GM23338 (cell line): ENCODE data around the gene OR4D6.

Experiments
- EZH2 ChIP-seq: fragments of 200-600 bp; sonication (generic); IDR thresholded peaks from one replicate; pipeline ENCODE4 v1.8.0; 2017; ENCODE audit warnings: antibody characterized with exemption, mild to moderate bottlenecking, low read depth; ENCODE audit not compliant: unreplicated experiment
- EZH2phosphoT487 ChIP-seq: fragments of 200-600 bp; sonication (generic); IDR thresholded peaks from one replicate; pipeline ENCODE4 v1.8.1; 2018; ENCODE audit warnings: antibody characterized with exemption; ENCODE audit not compliant: unreplicated experiment
- JUNB ChIP-seq: IDR thresholded peaks from one replicate; pipeline ENCODE4 v1.6.1; 2016; ENCODE audit warnings: antibody characterized with exemption; ENCODE audit not compliant: unreplicated experiment
- POLR2AphosphoS5 ChIP-seq: IDR thresholded peaks from 2 replicates; pipeline ENCODE4 v1.6.1; 2016; ENCODE audit warnings: antibody characterized with exemption, low read depth
- REST ChIP-seq: IDR thresholded peaks from one replicate; pipeline ENCODE4 v1.6.1; 2018; ENCODE audit warnings: antibody characterized with exemption; ENCODE audit not compliant: unreplicated experiment
- TF ChIP-seq, protein P1 (sequence below), 2 experiments: fragments of 200-600 bp in 1 of 2; sonication (generic) in 1 of 2; conservative IDR thresholded peaks; 2 replicates each; pipeline versions ENCODE4 v1.5.1 to v1.6.1; 2016 to 2017; ENCODE audit warnings: antibody characterized with exemption in 2 of 2, low read depth in 2 of 2, mild to moderate bottlenecking in 2 of 2, moderate library complexity in 1 of 2

DNA sequence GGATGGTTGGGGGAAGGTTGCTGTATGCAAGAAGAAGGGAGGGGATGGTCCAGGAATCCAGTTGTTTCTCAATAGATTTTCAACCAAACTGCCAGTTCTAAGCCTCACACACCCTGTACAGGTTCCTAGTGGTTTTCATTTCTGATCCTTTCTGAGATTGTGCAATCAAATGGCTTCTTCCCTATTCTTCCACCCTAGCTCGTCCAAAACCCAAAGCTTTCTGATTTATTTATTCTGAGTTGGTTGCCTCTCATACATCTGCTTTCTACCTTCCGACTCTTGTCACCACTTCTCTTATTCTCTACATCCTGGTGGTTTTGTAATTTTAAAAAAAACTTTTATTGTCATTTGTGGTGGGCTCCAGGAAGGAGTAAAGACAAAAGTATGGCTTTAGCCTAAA is 43.1 kb upstream of the OR4D6 start:
- no peak for TF ChIP-seq EZH2
- TF ChIP-seq, protein P1, sequence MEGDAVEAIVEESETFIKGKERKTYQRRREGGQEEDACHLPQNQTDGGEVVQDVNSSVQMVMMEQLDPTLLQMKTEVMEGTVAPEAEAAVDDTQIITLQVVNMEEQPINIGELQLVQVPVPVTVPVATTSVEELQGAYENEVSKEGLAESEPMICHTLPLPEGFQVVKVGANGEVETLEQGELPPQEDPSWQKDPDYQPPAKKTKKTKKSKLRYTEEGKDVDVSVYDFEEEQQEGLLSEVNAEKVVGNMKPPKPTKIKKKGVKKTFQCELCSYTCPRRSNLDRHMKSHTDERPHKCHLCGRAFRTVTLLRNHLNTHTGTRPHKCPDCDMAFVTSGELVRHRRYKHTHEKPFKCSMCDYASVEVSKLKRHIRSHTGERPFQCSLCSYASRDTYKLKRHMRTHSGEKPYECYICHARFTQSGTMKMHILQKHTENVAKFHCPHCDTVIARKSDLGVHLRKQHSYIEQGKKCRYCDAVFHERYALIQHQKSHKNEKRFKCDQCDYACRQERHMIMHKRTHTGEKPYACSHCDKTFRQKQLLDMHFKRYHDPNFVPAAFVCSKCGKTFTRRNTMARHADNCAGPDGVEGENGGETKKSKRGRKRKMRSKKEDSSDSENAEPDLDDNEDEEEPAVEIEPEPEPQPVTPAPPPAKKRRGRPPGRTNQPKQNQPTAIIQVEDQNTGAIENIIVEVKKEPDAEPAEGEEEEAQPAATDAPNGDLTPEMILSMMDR (conservative IDR thresholded peaks at IDR 0.05; ENCODE audit: low read depth in 2 of 2): no peak
- no peak for TF ChIP-seq EZH2phosphoT487
- no peak for TF ChIP-seq POLR2AphosphoS5
- TF ChIP-seq JUNB: no peak
- TF ChIP-seq REST: no peak
